ENCODE data around the gene EZH1. TPM values are rescaled to one million over a fixed set of nuclear protein-coding genes. Genes with fewer than 3 reads are reported as not detected.

EZH1 gene
- total RNA-seq, 1 donor from 2014 or later = 43.7 TPM

Other genes starting within 250 kb of the EZH1 start
- 18.3 and 18.5 TPM in 2 replicates for gene NAGLU, start 208.8 kb downstream of the EZH1 start, total RNA-seq
- 0.77 and 1.1 TPM in 2 replicates for gene HSD17B1, start 192.1 kb downstream of the EZH1 start, total RNA-seq
- 83.5 and 90.0 TPM in 2 replicates for gene COASY, start 182.9 kb downstream of the EZH1 start, total RNA-seq
- gene MLX, start 177.9 kb downstream of the EZH1 start, total RNA-seq = 69.6 and 71.3 TPM in 2 replicates
- gene PSMC3IP, start 167.3 kb downstream of the EZH1 start, total RNA-seq = 17.7 and 18.9 TPM in 2 replicates
- 50.7 and 52.7 TPM in 2 replicates for gene RETREG3, start 135.7 kb downstream of the EZH1 start, total RNA-seq
- gene TUBG1, start 135.4 kb downstream of the EZH1 start, total RNA-seq = 66.8 and 67.6 TPM in 2 replicates
- gene TUBG2, start 85.8 kb downstream of the EZH1 start, total RNA-seq = 5.5 and 6.0 TPM in 2 replicates
- gene PLEKHH3, start 68.0 kb downstream of the EZH1 start, total RNA-seq = 0.27 and 0.36 TPM in 2 replicates
- 0.30 and 0.34 TPM in 2 replicates for gene CCR10, start 63.2 kb downstream of the EZH1 start, total RNA-seq
- gene CNTNAP1, start 62.5 kb downstream of the EZH1 start, total RNA-seq = 0.61 and 0.66 TPM in 2 replicates
- not detected in 2 replicates for gene RAMP2, start 16.2 kb upstream of the EZH1 start, total RNA-seq
- 68.9 and 69.5 TPM in 2 replicates for gene VPS25, start 28.4 kb upstream of the EZH1 start, total RNA-seq
- gene WNK4, start 35.6 kb upstream of the EZH1 start, total RNA-seq = 0.11 and 0.50 TPM in 2 replicates
- gene COA3, start 53.7 kb upstream of the EZH1 start, total RNA-seq = 48.9 and 51.3 TPM in 2 replicates
- gene CNTD1, start 53.8 kb upstream of the EZH1 start, total RNA-seq = not detected in 2 replicates
- gene BECN1, start 79.2 kb upstream of the EZH1 start, total RNA-seq = 93.3 and 105 TPM in 2 replicates
- gene PSME3, start 88.4 kb upstream of the EZH1 start, total RNA-seq = 138 and 142 TPM in 2 replicates
- gene AOC2, start 99.5 kb upstream of the EZH1 start, total RNA-seq = 2.3 and 2.7 TPM in 2 replicates
- gene AOC3, start 106.2 kb upstream of the EZH1 start, total RNA-seq = 0.70 and 1.1 TPM in 2 replicates
- gene G6PC1, start 155.8 kb upstream of the EZH1 start, total RNA-seq = not detected in 2 replicates
- gene AARSD1, start 219.4 kb upstream of the EZH1 start, total RNA-seq = 50.1 and 52.2 TPM in 2 replicates
- gene PTGES3L, start 235.0 kb upstream of the EZH1 start, total RNA-seq = 0.43 and 0.52 TPM in 2 replicates
- 14.9 and 17.5 TPM in 2 replicates for gene RUNDC1, start 235.5 kb upstream of the EZH1 start, total RNA-seq

Measured in T-helper 2 cell treated with Interferon-gamma antibody and Interleukin-4, amounts not matched to agents 100 ng/mL and 5 ng/mL, for 36 hours (primary cell).